ENCODE measurements around the gene FBXW11. TPM values are rescaled to one million over a fixed set of nuclear protein-coding genes. Genes with fewer than 3 reads are reported as not detected.

The FBXW11 gene
- total and polyA plus RNA-seq, 2 donors from 2014 or later = 16.0 to 44.4 TPM

GRCh38 chr5:171893290-171893886 lies 113.0 kb downstream of the FBXW11 start:
- Histone ChIP-seq H3K4me1 (ENCODE audit: control insufficient read depth in 2 of 3, insufficient read depth in 2 of 3, low read depth in 1 of 3, low read length in 3 of 3) (peaks cover 0 to 6% (median 3%) of the 10 kb centered on the region in 3 donors), H3K4me3 (ENCODE audit: low read length in 3 of 3) (no peak overlapping the region), H3K27me3 (ENCODE audit: control insufficient read depth, insufficient read depth, low read length) (no peaks in the 10 kb centered on the region), H3K36me3 (ENCODE audit: control insufficient read depth in 2 of 3, insufficient read depth in 3 of 3, low read length in 3 of 3) (peaks cover 0 to 2% (median 0%) of the 10 kb centered on the region in 3 donors), H3K9me3 (ENCODE audit: control insufficient read depth in 2 of 3, insufficient read depth in 1 of 3, low read length in 3 of 3) (no peaks in the 10 kb centered on the region), H3K9ac (ENCODE audit: low read length in 3 of 3) (no peak overlapping the region), H3K27ac (ENCODE audit: low read depth in 2 of 2, low read length in 2 of 2) (no peak overlapping the region)
- FAIRE-seq (no peak), DNase-seq (no peak)
- intact Hi-C loops (cut with DNase I) = loop anchor here (10.0 kb wide), 1 partner anchor 469 kb away; no protein-coding TSS in a partner anchor
- TF ChIP-seq CTCF (IDR thresholded peaks at IDR 0.05; ENCODE audit: borderline replicate concordance, extremely low read depth, insufficient read depth) = no peak

- intact Hi-C loops (cut with DNase I) = loop anchor here (10.0 kb wide), 1 partner anchor 467 kb away; no protein-coding TSS in a partner anchor
- H3K4me1 ChIP-seq (ENCODE audit: control insufficient read depth in 2 of 3, insufficient read depth in 2 of 3, low read depth in 1 of 3, low read length in 3 of 3) = peaks cover 0 to 6% (median 3%) of the 10 kb centered on the region in 3 donors
- H3K4me3 ChIP-seq (ENCODE audit: low read length in 3 of 3) = no peak overlapping the region
- peaks cover 0 to 2% (median 0%) of the 10 kb centered on the region in 3 donors for H3K36me3 ChIP-seq (ENCODE audit: control insufficient read depth in 2 of 3, insufficient read depth in 3 of 3, low read length in 3 of 3)
- TF ChIP-seq CTCF (IDR thresholded peaks at IDR 0.05; ENCODE audit: borderline replicate concordance, extremely low read depth, insufficient read depth) = no peak
- FAIRE-seq = no peak
- no peak overlapping the region for H3K27ac ChIP-seq (ENCODE audit: low read depth in 2 of 2, low read length in 2 of 2)
- H3K27me3 ChIP-seq (ENCODE audit: control insufficient read depth, insufficient read depth, low read length) = no peaks in the 10 kb centered on the region
- DNase-seq = no peak
- no peak overlapping the region for H3K9ac ChIP-seq (ENCODE audit: low read length in 3 of 3)
- no peaks in the 10 kb centered on the region for H3K9me3 ChIP-seq (ENCODE audit: control insufficient read depth in 2 of 3, insufficient read depth in 1 of 3, low read length in 3 of 3)
Measured at GRCh38 chr5:171891595-171891994, 114.8 kb downstream of the FBXW11 start.

- intact Hi-C loops (cut with DNase I) = loop anchor here (10.0 kb wide), 1 partner anchor 466 kb away; no protein-coding TSS in a partner anchor
- H3K4me3 ChIP-seq (ENCODE audit: low read length in 3 of 3) = no peak overlapping the region
Measured at GRCh38 chr5:171891150-171891549, 115.3 kb downstream of the FBXW11 start.

More at GRCh38 chr5:171891150-171891549, 115.3 kb downstream of the FBXW11 start:
- Histone ChIP-seq H3K4me1 (ENCODE audit: control insufficient read depth in 2 of 3, insufficient read depth in 2 of 3, low read depth in 1 of 3, low read length in 3 of 3) (peaks cover 0 to 6% (median 3%) of the 10 kb centered on the region in 3 donors), H3K27me3 (ENCODE audit: control insufficient read depth, insufficient read depth, low read length) (no peaks in the 10 kb centered on the region), H3K27ac (ENCODE audit: low read depth in 2 of 2, low read length in 2 of 2) (no peak overlapping the region), H3K9me3 (ENCODE audit: control insufficient read depth in 2 of 3, insufficient read depth in 1 of 3, low read length in 3 of 3) (no peaks in the 10 kb centered on the region), H3K9ac (ENCODE audit: low read length in 3 of 3) (no peak overlapping the region), H3K36me3 (ENCODE audit: control insufficient read depth in 2 of 3, insufficient read depth in 3 of 3, low read length in 3 of 3) (peaks cover 0 to 2% (median 0%) of the 10 kb centered on the region in 3 donors)
- TF ChIP-seq CTCF (IDR thresholded peaks at IDR 0.05; ENCODE audit: borderline replicate concordance, extremely low read depth, insufficient read depth) = no peak
- FAIRE-seq = no peak
- no peak for DNase-seq
